GM10248 (cell line): ENCODE results near the gene TFIP11.

ENCODE experiments used
- CTCF ChIA-PET: fragments of 300-600 bp; sonication (Branson Sonifier 250); formaldehyde crosslinking; extraction: SDS; loops from one replicate; lab custom pipeline; 2021; ENCODE audit warnings: antibody characterized with exemption; lab: Yijun Ruan, JAX
- POLR2A ChIA-PET: fragments of 350-650 bp; sonication (Branson Sonifier 250); formaldehyde crosslinking; extraction: SDS; loops from one replicate; lab custom pipeline; 2020; ENCODE audit warnings: antibody characterized with exemption; lab: Yijun Ruan, JAX
- DNase-seq: peaks from one replicate; pipeline ENCODE4 v3.0.0; 2012; ENCODE audit errors: extremely low spot score
- TF ChIP-seq, protein P1 (sequence below): IDR thresholded peaks from 2 replicates; pipeline ENCODE4 v1.5.1; 2012; ENCODE audit warnings: mild to moderate bottlenecking, low read depth; ENCODE audit errors: extremely low read depth, missing control alignments, control extremely low read depth

TFIP11 gene

DNA sequence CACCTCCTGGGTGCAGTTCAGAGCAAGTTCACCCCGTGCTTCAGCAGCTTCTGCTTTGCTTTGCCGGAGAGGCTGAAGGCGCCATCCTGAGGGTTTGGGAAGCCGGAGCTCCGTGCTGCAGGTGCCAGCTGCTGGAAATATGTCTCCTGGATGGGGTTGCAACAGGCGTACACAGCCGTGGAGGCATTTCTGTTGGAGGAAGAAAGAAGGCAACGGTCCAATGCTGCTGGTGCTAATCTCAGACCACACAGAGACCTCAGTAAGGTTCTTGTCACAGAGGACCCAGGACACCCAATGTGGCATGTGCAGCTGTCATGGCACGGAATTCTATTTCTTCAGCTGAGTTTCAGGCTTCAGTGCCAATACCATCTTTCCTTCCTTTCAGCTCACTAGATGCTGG, 59.1 kb downstream of the TFIP11 start:
- TF ChIP-seq, protein P1, sequence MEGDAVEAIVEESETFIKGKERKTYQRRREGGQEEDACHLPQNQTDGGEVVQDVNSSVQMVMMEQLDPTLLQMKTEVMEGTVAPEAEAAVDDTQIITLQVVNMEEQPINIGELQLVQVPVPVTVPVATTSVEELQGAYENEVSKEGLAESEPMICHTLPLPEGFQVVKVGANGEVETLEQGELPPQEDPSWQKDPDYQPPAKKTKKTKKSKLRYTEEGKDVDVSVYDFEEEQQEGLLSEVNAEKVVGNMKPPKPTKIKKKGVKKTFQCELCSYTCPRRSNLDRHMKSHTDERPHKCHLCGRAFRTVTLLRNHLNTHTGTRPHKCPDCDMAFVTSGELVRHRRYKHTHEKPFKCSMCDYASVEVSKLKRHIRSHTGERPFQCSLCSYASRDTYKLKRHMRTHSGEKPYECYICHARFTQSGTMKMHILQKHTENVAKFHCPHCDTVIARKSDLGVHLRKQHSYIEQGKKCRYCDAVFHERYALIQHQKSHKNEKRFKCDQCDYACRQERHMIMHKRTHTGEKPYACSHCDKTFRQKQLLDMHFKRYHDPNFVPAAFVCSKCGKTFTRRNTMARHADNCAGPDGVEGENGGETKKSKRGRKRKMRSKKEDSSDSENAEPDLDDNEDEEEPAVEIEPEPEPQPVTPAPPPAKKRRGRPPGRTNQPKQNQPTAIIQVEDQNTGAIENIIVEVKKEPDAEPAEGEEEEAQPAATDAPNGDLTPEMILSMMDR = no peak
- DNase-seq = no peak
- CTCF ChIA-PET = interaction anchor here (0.9 to 3.0 kb wide), 4 partner anchors 9 to 92 kb away, joined by 3 to 9 read pairs (median 4); no protein-coding TSS in a partner anchor
- POLR2A ChIA-PET = no interaction called here

DNA sequence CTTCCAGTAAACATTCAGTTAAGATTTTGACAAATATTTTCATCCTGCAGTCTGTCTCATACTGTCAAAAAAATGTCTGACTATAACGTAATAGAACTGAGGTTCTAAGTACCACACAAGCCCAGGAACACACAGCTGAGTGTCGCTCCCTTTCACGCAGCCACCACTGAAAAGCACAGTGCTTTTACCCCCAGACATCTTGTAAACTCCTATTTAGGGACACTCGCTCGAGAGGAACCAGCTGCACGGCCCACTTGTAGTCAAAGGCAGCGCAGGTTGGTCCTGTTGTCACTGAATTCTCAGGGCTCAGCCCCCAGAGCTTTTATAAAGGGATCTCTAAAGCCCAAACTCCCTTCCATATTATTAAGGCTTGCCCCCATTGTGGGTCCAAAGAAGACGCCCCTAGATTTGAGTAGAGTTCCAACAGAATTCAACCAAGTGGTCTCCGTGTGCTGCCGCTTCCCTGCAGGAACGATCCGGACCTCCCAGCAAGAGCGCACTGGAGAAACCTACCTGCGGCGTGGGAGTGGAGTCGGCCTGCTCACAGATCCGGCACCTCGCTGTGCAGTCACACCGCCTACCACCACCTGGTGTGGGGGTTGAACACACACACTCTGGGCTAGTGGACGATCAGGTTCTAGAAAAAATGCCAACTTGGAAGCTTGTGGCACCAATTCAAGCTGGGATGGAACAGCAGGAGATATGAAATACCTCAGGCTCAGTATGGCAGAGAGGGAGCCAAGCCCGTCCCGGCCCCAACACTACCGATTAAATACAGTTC, 59.8 kb downstream of the TFIP11 start:
- CTCF ChIA-PET = interaction anchor here (0.9 to 3.0 kb wide), 3 partner anchors 10 to 91 kb away, joined by 3 to 9 read pairs (median 3); no protein-coding TSS in a partner anchor
- no peak for DNase-seq
- TF ChIP-seq, protein P1 = no peak
- POLR2A ChIA-PET = no interaction called here

DNA sequence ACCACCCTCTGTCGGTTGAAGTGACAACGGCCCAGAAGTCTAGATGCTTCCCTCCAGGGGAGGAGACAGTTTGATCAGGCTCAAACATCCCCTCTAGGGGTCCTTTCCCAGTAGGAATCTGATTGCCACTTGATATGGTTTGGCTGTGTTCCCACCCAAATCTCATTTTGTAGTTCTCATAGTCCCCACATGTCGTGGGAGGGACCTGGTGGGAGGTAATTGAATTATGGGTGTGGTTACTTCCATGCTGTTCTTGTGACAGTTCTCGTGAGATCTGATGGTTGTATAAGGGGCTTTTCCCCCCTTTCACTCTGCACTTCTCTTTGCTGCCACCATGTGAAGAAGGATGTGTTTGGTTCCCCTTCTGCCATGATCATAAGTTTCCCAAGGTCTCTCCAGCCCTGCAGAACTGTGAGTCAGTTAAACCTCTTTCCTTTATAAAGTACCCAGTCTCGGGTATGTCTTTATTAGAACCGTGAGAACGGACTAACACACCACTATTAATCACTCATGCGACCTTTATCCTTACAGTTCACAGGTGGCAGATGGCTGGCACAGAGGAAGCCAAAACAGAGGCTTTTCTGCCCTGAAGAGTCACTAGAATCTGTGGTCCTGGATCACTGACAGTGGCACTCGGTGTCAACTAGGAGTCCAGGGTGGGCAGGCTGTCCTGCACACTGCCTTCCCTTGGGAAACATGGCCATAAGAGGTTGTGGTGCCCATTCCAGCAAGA, 61.7 kb downstream of the TFIP11 start:
- no peak for DNase-seq
- TF ChIP-seq, protein P1 = no peak

DNA sequence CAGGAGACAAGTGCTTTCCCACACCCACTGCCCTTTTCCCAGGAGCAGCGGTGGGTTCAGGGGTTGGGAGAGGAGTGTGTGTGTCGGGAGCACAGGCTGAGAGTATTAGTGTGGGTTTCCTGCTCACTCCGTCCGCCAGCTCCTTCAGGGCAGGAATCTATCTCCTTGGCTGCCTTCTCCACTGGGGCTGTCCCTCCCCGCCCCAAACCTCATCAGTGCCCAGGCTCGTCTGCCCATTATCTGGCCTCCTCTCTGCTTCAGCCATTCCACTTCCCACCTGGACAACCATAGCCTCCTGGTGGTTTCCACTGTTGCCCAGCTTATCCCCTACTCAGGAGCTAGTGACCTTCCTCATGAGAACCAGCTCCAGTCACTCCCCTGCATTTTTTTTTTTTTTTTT, 63.3 kb downstream of the TFIP11 start:
- ChIA-PET CTCF (interaction anchor here (1.2 to 2.8 kb wide), 3 partner anchors 12 to 88 kb away, joined by 3 to 24 read pairs (median 3); no protein-coding TSS in a partner anchor), POLR2A (no interaction called here)
- DNase-seq = no peak
- TF ChIP-seq, protein P1 = no peak

More for the DNA sequence above, 61.7 kb downstream of the TFIP11 start:
- POLR2A ChIA-PET = no interaction called here
- CTCF ChIA-PET = interaction anchor here (2.8 kb wide), 1 partner anchor 10 kb away, joined by 24 read pairs; no protein-coding TSS in a partner anchor

DNA sequence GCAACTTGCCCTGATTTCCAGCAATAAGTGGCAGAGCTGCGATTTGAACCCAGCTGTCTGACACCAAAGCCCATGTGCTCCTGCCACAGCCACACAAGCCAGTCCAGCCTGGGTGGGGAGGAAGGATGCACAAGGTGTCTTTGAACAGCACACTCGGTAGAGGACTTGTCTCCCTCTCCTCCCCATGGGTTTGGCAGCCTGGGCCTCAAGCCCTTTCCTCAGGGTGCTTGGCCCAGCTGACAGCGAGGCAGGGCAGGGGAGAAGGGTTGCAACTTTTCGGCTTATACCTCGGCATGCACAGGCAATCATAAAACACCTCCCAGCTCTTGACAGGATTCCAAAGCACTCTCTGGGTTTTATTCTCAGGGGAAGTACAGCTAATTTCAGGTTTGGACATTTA, 63.9 kb downstream of the TFIP11 start:
- ChIA-PET CTCF (interaction anchor here (1.2 to 2.8 kb wide), 3 partner anchors 13 to 87 kb away, joined by 3 to 24 read pairs (median 3); no protein-coding TSS in a partner anchor), POLR2A (no interaction called here)
- DNase-seq = no peak
- TF ChIP-seq, protein P1 = no peak
